ENCODE measurements around the gene HBEGF. TPM values are rescaled to one million over a fixed set of nuclear protein-coding genes. Genes with fewer than 3 reads are reported as not detected.

Gene HBEGF
- total RNA-seq, 1 donor: 2.5 TPM

DNA sequence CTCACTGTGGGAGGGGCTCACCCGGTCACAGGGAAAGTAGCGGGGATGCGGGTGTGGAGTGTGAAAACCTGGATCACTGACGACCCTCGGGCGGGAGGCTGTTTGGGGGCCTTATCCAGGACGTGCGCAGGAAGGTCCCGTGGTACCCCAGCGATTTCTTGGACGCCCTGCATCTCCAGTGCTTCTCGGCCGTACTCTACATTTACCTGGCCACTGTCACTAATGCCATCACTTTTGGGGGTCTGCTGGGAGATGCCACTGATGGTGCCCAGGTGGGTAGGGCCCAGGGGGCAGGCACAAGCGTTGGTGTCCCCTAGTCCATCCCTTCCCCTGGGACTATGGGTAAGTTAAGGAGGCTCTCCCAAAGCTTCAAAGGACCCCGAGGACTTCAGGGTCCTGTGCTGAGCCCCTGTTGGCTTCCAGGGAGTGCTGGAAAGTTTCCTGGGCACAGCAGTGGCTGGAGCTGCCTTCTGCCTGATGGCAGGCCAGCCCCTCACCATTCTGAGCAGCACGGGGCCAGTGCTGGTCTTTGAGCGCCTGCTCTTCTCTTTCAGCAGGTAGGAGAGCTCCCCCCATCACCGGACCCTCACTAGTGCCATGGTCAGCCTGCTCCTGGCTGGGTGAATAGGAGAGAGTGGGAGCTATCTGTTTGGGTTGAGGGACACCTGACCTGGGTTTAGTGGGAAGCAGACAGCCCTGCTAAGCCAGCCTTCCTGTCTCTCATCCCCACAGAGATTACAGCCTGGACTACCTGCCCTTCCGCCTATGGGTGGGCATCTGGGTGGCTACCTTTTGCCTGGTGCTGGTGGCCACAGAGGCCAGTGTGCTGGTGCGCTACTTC lies 17.4 kb upstream of the HBEGF start:
- H3K4me2 ChIP-seq (ENCODE audit: insufficient read depth, low read length): peak overlapping the region; percentile 85
- H3K79me2 ChIP-seq (ENCODE audit: insufficient read depth, low read length): no peaks in the 10 kb centered on the region
- no peaks in the 10 kb centered on the region for H3K9me3 ChIP-seq (ENCODE audit: low read depth, low read length)
- no peaks in the 10 kb centered on the region for H3K36me3 ChIP-seq (ENCODE audit: insufficient read depth, low read length)
- TF ChIP-seq, protein P1, sequence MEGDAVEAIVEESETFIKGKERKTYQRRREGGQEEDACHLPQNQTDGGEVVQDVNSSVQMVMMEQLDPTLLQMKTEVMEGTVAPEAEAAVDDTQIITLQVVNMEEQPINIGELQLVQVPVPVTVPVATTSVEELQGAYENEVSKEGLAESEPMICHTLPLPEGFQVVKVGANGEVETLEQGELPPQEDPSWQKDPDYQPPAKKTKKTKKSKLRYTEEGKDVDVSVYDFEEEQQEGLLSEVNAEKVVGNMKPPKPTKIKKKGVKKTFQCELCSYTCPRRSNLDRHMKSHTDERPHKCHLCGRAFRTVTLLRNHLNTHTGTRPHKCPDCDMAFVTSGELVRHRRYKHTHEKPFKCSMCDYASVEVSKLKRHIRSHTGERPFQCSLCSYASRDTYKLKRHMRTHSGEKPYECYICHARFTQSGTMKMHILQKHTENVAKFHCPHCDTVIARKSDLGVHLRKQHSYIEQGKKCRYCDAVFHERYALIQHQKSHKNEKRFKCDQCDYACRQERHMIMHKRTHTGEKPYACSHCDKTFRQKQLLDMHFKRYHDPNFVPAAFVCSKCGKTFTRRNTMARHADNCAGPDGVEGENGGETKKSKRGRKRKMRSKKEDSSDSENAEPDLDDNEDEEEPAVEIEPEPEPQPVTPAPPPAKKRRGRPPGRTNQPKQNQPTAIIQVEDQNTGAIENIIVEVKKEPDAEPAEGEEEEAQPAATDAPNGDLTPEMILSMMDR (IDR thresholded peaks at IDR 0.05; ENCODE audit: extremely low read depth, low read depth, low read length): no peak
- H3K4me1 ChIP-seq (ENCODE audit: insufficient read depth, low read length): no peaks in the 10 kb centered on the region
- DNase-seq (ENCODE audit: insufficient read length, low spot score, missing footprints): no peak
- peak overlapping the region; percentile 66 for H3K4me3 ChIP-seq (ENCODE audit: insufficient read depth, low read length)
- no peaks in the 10 kb centered on the region for H4K20me1 ChIP-seq (ENCODE audit: insufficient read depth, low read length)
- H3K27ac ChIP-seq (ENCODE audit: low read depth, low read length): no peak overlapping the region
- peak overlapping the region; percentile 81 for H2AFZ ChIP-seq (ENCODE audit: low read length)
- peaks cover 5% of the 10 kb centered on the region for H3K27me3 ChIP-seq (ENCODE audit: insufficient read depth, low read length)

DNA sequence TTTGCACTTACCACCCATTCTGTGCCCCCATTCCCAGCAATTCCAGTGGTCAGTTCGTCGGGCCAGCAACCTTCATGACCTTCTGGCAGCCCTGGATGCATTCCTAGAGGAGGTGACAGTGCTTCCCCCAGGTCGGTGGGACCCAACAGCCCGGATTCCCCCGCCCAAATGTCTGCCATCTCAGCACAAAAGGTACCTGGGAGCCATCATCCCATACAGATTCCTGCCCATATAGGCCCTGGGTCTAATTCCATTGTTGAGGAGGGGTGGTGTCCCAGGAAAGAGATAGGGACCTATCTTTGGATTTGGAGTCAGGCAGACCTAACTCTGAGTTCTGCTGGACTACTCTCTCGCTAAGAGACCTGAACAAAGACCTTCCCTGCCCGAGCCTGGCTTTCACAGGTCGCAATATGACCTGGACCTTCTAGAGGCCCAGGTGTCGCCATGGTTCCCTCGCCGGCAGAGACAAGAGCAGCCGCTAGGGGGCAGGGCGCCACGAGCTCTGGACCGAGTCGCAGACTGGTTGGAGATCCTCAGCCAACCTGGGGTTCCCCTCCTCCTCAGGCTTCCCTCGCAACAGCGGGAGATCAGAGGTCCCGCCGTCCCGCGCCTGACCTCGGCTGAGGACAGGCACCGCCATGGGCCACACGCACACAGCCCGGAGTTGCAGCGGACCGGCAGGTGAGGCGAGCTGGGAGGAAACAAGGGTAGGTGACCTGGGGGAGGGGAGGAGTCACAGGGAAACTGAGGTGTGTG lies 16.6 kb upstream of the HBEGF start:
- no peaks in the 10 kb centered on the region for H3K4me1 ChIP-seq (ENCODE audit: insufficient read depth, low read length)
- peaks cover 5% of the 10 kb centered on the region for H3K27me3 ChIP-seq (ENCODE audit: insufficient read depth, low read length)
- no peaks in the 10 kb centered on the region for H3K79me2 ChIP-seq (ENCODE audit: insufficient read depth, low read length)
- H3K36me3 ChIP-seq (ENCODE audit: insufficient read depth, low read length): no peaks in the 10 kb centered on the region
- no peaks in the 10 kb centered on the region for H4K20me1 ChIP-seq (ENCODE audit: insufficient read depth, low read length)
- DNase-seq (ENCODE audit: insufficient read length, low spot score, missing footprints): peak; percentile 97
- no peaks in the 10 kb centered on the region for H3K9me3 ChIP-seq (ENCODE audit: low read depth, low read length)
- TF ChIP-seq, protein P1 (IDR thresholded peaks at IDR 0.05; ENCODE audit: extremely low read depth, low read depth, low read length): peak; percentile 88
- no peak overlapping the region for H3K27ac ChIP-seq (ENCODE audit: low read depth, low read length)
- peak overlapping the region; percentile 66 for H3K4me3 ChIP-seq (ENCODE audit: insufficient read depth, low read length)
- peak overlapping the region; percentile 81 for H2AFZ ChIP-seq (ENCODE audit: low read length)
- peak overlapping the region; percentile 85 for H3K4me2 ChIP-seq (ENCODE audit: insufficient read depth, low read length)

DNA sequence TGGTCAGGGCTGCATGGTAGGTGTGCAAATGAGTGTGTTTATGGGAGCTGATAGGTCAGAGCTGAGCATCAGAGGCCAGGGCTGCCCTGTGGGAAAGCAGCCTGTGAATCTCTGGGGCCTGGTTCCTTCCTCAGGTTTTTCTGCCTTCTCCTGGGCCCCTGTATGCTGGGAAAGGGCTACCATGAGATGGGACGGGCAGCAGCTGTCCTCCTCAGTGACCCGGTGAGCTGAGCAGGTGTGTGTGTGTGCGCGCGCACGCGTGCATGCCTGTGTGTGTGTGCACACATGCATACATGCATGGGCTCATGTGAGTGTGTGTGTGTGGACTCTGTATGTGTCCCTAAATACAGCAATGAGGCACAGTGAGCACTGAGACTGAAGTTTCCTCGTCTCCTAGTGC lies 15.9 kb upstream of the HBEGF start:
- no peaks in the 10 kb centered on the region for H3K36me3 ChIP-seq (ENCODE audit: insufficient read depth, low read length)
- peaks cover 5% of the 10 kb centered on the region for H3K27me3 ChIP-seq (ENCODE audit: insufficient read depth, low read length)
- TF ChIP-seq, protein P1 (IDR thresholded peaks at IDR 0.05; ENCODE audit: extremely low read depth, low read depth, low read length): no peak
- no peak overlapping the region for H3K4me2 ChIP-seq (ENCODE audit: insufficient read depth, low read length)
- no peak for DNase-seq (ENCODE audit: insufficient read length, low spot score, missing footprints)
- no peaks in the 10 kb centered on the region for H3K9me3 ChIP-seq (ENCODE audit: low read depth, low read length)
- no peak overlapping the region for H3K27ac ChIP-seq (ENCODE audit: low read depth, low read length)
- no peaks in the 10 kb centered on the region for H3K79me2 ChIP-seq (ENCODE audit: insufficient read depth, low read length)
- H4K20me1 ChIP-seq (ENCODE audit: insufficient read depth, low read length): no peaks in the 10 kb centered on the region
- peaks cover 5% of the 10 kb centered on the region for H3K4me1 ChIP-seq (ENCODE audit: insufficient read depth, low read length)
- H2AFZ ChIP-seq (ENCODE audit: low read length): no peak overlapping the region
- no peak overlapping the region for H3K4me3 ChIP-seq (ENCODE audit: insufficient read depth, low read length)

DNA sequence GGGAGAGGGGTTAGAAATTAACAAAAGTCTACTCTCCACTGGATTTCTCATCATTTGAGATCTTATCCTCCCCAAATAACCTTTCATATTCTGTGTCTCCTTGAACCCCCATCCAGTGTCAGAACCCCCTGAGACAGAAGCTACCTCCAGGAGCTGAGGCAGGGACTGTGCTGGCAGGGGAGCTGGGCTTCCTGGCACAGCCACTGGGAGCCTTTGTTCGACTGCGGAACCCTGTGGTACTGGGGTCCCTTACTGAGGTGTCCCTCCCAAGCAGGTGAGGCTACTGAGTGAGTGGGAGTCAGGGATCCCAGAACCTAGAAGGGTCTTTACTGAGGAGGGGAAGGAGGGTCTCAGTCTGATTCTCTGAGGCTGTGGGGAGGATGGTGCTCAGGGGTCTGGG lies 15.5 kb upstream of the HBEGF start:
- Histone ChIP-seq H3K79me2 (ENCODE audit: insufficient read depth, low read length) (no peaks in the 10 kb centered on the region), H3K36me3 (ENCODE audit: insufficient read depth, low read length) (no peaks in the 10 kb centered on the region), H3K27ac (ENCODE audit: low read depth, low read length) (no peak overlapping the region), H3K4me2 (ENCODE audit: insufficient read depth, low read length) (no peak overlapping the region), H3K9me3 (ENCODE audit: low read depth, low read length) (no peaks in the 10 kb centered on the region), H3K27me3 (ENCODE audit: insufficient read depth, low read length) (peaks cover 5% of the 10 kb centered on the region), H4K20me1 (ENCODE audit: insufficient read depth, low read length) (no peaks in the 10 kb centered on the region), H3K4me1 (ENCODE audit: insufficient read depth, low read length) (peaks cover 8% of the 10 kb centered on the region), H3K4me3 (ENCODE audit: insufficient read depth, low read length) (no peak overlapping the region), H2AFZ (ENCODE audit: low read length) (no peak overlapping the region)
- TF ChIP-seq, protein P1 (IDR thresholded peaks at IDR 0.05; ENCODE audit: extremely low read depth, low read depth, low read length): no peak
- DNase-seq (ENCODE audit: insufficient read length, low spot score, missing footprints): no peak

Data from osteoblast (primary cell).